NCI-H1048 (cell line): Measurements from ENCODE around the gene ACVR2B.

ENCODE experiments used
- DNase-seq: peaks from one replicate; lab custom pipeline; 2025; lab: John Stamatoyannopoulos, UW

Gene ACVR2B

GRCh38 chr3:38533285-38533976 lies 79.7 kb downstream of the ACVR2B start:
- no peak for DNase-seq

- DNase-seq: no peak
These were observed 80.5 kb downstream of the ACVR2B start for GRCh38 chr3:38534180-38534579.

GRCh38 chr3:38534604-38535003 lies 80.9 kb downstream of the ACVR2B start:
- no peak for DNase-seq

GRCh38 chr3:38536671-38537070 lies 83.0 kb downstream of the ACVR2B start:
- DNase-seq: no peak

GRCh38 chr3:38538773-38539353 lies 85.2 kb downstream of the ACVR2B start:
- DNase-seq: no peak

- no peak for DNase-seq
These were observed 88.1 kb downstream of the ACVR2B start for GRCh38 chr3:38541806-38542205.
